Muscle of back (tissue), 13 donors: ENCODE data around the gene VTI1A. TPM values are rescaled to one million over a fixed set of nuclear protein-coding genes. Genes with fewer than 3 reads are reported as not detected.
A peak's percentile ranks its signal among the peaks of the same experiment; 100 is the strongest.
"Not testable (repeated sequence)": the region's sequence is repeated elsewhere in the genome, so short reads cannot be mapped to it uniquely, and the experiment has no call there.

ENCODE experiments used
- DNase-seq, 3 donors: peaks; one replicate each; pipeline versions ENCODE4 v3.0.0 to v3.0.0-alpha.2; 2013
- long read RNA-seq, 9 donors: transcript quantifications; one replicate each; lab custom pipeline, GENCODE V29; 2026
- polyA plus RNA-seq, 10 donors: library from polyadenylated mRNA; unstranded; fragments of 120-200 nt; gene quantifications; one replicate each; pipeline ENCODE4 v1.2.1, GENCODE V29; 2013; ENCODE audit not compliant: insufficient read length in 10 of 10

Gene VTI1A
- polyA plus RNA-seq: 10 to 100 TPM; 11.9 to 18.4 (median 14.7) TPM
- long read RNA-seq, donor 1, full-length matches to known transcripts: 4 of 4 reads
- long read RNA-seq, donor 1, partial matches to known transcripts: 0 of 4 reads
- long read RNA-seq, donor 1, other reads (novel, unspliced or antisense): 0 of 4 reads
- long read RNA-seq, donor 2, full-length matches to known transcripts: 1 of 1 reads
- long read RNA-seq, donor 2, partial matches to known transcripts: 0 of 1 reads
- long read RNA-seq, donor 2, other reads (novel, unspliced or antisense): 0 of 1 reads
- long read RNA-seq, donor 3: 0 reads
- long read RNA-seq, donor 4, full-length matches to known transcripts: 4 of 4 reads
- long read RNA-seq, donor 4, partial matches to known transcripts: 0 of 4 reads
- long read RNA-seq, donor 4, other reads (novel, unspliced or antisense): 0 of 4 reads
- long read RNA-seq, donor 5, full-length matches to known transcripts: 3 of 3 reads
- long read RNA-seq, donor 5, partial matches to known transcripts: 0 of 3 reads
- long read RNA-seq, donor 5, other reads (novel, unspliced or antisense): 0 of 3 reads
- long read RNA-seq, donor 6, full-length matches to known transcripts: 6 of 6 reads
- long read RNA-seq, donor 6, partial matches to known transcripts: 0 of 6 reads
- long read RNA-seq, donor 6, other reads (novel, unspliced or antisense): 0 of 6 reads
- long read RNA-seq, donor 7, full-length matches to known transcripts: 3 of 3 reads
- long read RNA-seq, donor 7, partial matches to known transcripts: 0 of 3 reads
- long read RNA-seq, donor 7, other reads (novel, unspliced or antisense): 0 of 3 reads
- long read RNA-seq, donor 8, full-length matches to known transcripts: 2 of 2 reads
- long read RNA-seq, donor 8, partial matches to known transcripts: 0 of 2 reads
- long read RNA-seq, donor 8, other reads (novel, unspliced or antisense): 0 of 2 reads
- long read RNA-seq, donor 9: 0 reads

- DNase-seq: peak; percentile 84 to 95 (median 89)
Observed at GRCh38 chr10:112446855-112447619, at the start of gene VTI1A, which contains the start of gene ZDHHC6. TSS of gene VTI1A (plus strand) at chr10:112447215. CDS start at chr10:112447374, 159 bp downstream. TSS of gene ZDHHC6 (minus strand) at chr10:112446914. CDS start at chr10:112445436, 1,478 bp downstream.

GRCh38 chr10:112397592-112397991 is 49.4 kb upstream of the VTI1A start:
- DNase-seq: no peak

- DNase-seq: no peak
Observed at GRCh38 chr10:112402917-112403316, 44.1 kb upstream of the VTI1A start.

GRCh38 chr10:112404617-112405016 is 42.4 kb upstream of the VTI1A start:
- DNase-seq: no peak

GRCh38 chr10:112406806-112407205 is 40.2 kb upstream of the VTI1A start:
- not testable (repeated sequence) for DNase-seq

- DNase-seq: no peak
Observed at GRCh38 chr10:112407696-112408095, 39.3 kb upstream of the VTI1A start.

- DNase-seq: no peak
Observed at GRCh38 chr10:112409299-112409698, 37.7 kb upstream of the VTI1A start.

GRCh38 chr10:112409755-112410154 is 37.3 kb upstream of the VTI1A start:
- no peak for DNase-seq

- DNase-seq: no peak
Observed at GRCh38 chr10:112412696-112413095, 34.3 kb upstream of the VTI1A start.

GRCh38 chr10:112421731-112422130 is 25.3 kb upstream of the VTI1A start:
- no peak for DNase-seq

GRCh38 chr10:112424651-112425050 is 22.4 kb upstream of the VTI1A start:
- no peak for DNase-seq

- DNase-seq: no peak
Observed at GRCh38 chr10:112426111-112426510, 20.9 kb upstream of the VTI1A start.

- DNase-seq: no peak
Observed at GRCh38 chr10:112429147-112429546, 17.9 kb upstream of the VTI1A start.

GRCh38 chr10:112429654-112430230 is 17.3 kb upstream of the VTI1A start:
- no peak for DNase-seq

- DNase-seq: no peak
Observed at GRCh38 chr10:112433136-112433535, 13.9 kb upstream of the VTI1A start.

GRCh38 chr10:112434988-112435619 is 11.9 kb upstream of the VTI1A start:
- peak in 2 of 3 donors; percentile 8 to 41 for DNase-seq

GRCh38 chr10:112438356-112438755 is 8.7 kb upstream of the VTI1A start:
- no peak for DNase-seq

GRCh38 chr10:112441520-112441919 is 5.5 kb upstream of the VTI1A start:
- no peak for DNase-seq

GRCh38 chr10:112442063-112442462 is 5.0 kb upstream of the VTI1A start:
- no peak for DNase-seq

GRCh38 chr10:112446055-112446854 is 760 bp upstream of the VTI1A start:
- DNase-seq: peak in 1 of 3 donors; percentile 3
